Mucosa of rectum (tissue), 2 donors: Measurements from ENCODE around the gene ZNF678.
"Not testable (repeated sequence)": the region's sequence is repeated elsewhere in the genome, so short reads cannot be mapped to it uniquely, and the experiment has no call there.

Experiments
- H3K27ac ChIP-seq, 2 donors: one replicate each; pipeline ENCODE4 v1.7.0; 2013; ENCODE audit warnings: inconsistent platforms in 2 of 2, low read depth in 2 of 2, low read length in 2 of 2
- H3K27me3 ChIP-seq, 2 donors: one replicate each; pipeline ENCODE4 v1.7.0; 2013; ENCODE audit warnings: low read length in 2 of 2; ENCODE audit not compliant: control insufficient read depth in 2 of 2, insufficient read depth in 2 of 2
- H3K36me3 ChIP-seq, 2 donors: one replicate each; pipeline ENCODE4 v1.7.0; 2013; ENCODE audit warnings: low read length in 2 of 2; ENCODE audit not compliant: control insufficient read depth in 2 of 2, insufficient read depth in 2 of 2
- H3K4me1 ChIP-seq, 2 donors: one replicate each; pipeline ENCODE4 v1.7.0; 2013; ENCODE audit warnings: low read length in 2 of 2, mild to moderate bottlenecking in 1 of 2; ENCODE audit not compliant: control insufficient read depth in 2 of 2, insufficient read depth in 2 of 2
- H3K4me3 ChIP-seq, 2 donors: one replicate each; pipeline ENCODE4 v1.7.0; 2013; ENCODE audit warnings: low read length in 2 of 2
- H3K9ac ChIP-seq, 2 donors: one replicate each; pipeline ENCODE4 v1.7.0; 2013; ENCODE audit warnings: low read length in 2 of 2, low read depth in 1 of 2, mild to moderate bottlenecking in 1 of 2
- H3K9me3 ChIP-seq, 2 donors: one replicate each; pipeline ENCODE4 v1.7.0; 2013; ENCODE audit warnings: low read length in 2 of 2; ENCODE audit not compliant: control insufficient read depth in 2 of 2
- donor health status: healthy.
- donor health status: Normal muscosa, but diverticular disease.

Gene ZNF678

GRCh38 chr1:227596222-227596621, 32.9 kb downstream of the ZNF678 start:
- H3K27me3 ChIP-seq, H3K27ac ChIP-seq, H3K9ac ChIP-seq, H3K4me3 ChIP-seq, H3K4me1 ChIP-seq, H3K36me3 ChIP-seq: not testable (repeated sequence)
- peaks cover 4 to 12% of the 10 kb centered on the region in 2 donors for H3K9me3 ChIP-seq

- Histone ChIP-seq H3K9ac (no peak overlapping the region), H3K4me1 (no peaks in the 10 kb centered on the region), H3K4me3 (no peak overlapping the region), H3K27ac (no peak overlapping the region), H3K9me3 (peaks cover 8 to 10% of the 10 kb centered on the region in 2 donors), H3K36me3 (peaks cover 0 to 3% of the 10 kb centered on the region in 2 donors), H3K27me3 (no peaks in the 10 kb centered on the region)
These were observed 40.0 kb downstream of the ZNF678 start for GRCh38 chr1:227603327-227603726.

- Histone ChIP-seq H3K4me1 (no peaks in the 10 kb centered on the region), H3K9me3 (peaks cover 7 to 13% of the 10 kb centered on the region in 2 donors), H3K4me3 (no peak overlapping the region), H3K36me3 (peaks cover 0 to 3% of the 10 kb centered on the region in 2 donors), H3K9ac (no peak overlapping the region), H3K27ac (no peak overlapping the region), H3K27me3 (no peaks in the 10 kb centered on the region)
These were observed 41.1 kb downstream of the ZNF678 start for GRCh38 chr1:227604446-227604845.

- H3K4me3 ChIP-seq, H3K4me1 ChIP-seq, H3K27me3 ChIP-seq, H3K27ac ChIP-seq, H3K9ac ChIP-seq, H3K36me3 ChIP-seq: not testable (repeated sequence)
- peaks cover 7 to 19% of the 10 kb centered on the region in 2 donors for H3K9me3 ChIP-seq
These were observed 42.9 kb downstream of the ZNF678 start for GRCh38 chr1:227606271-227606670.

- peaks cover 7 to 27% of the 10 kb centered on the region in 2 donors for H3K9me3 ChIP-seq
- no peak overlapping the region for H3K4me3 ChIP-seq
- H3K27me3 ChIP-seq = no peaks in the 10 kb centered on the region
- H3K9ac ChIP-seq = no peak overlapping the region
- H3K4me1 ChIP-seq = no peaks in the 10 kb centered on the region
- H3K36me3 ChIP-seq = peaks cover 13 to 15% of the 10 kb centered on the region in 2 donors
- H3K27ac ChIP-seq = no peak overlapping the region
These were observed 44.1 kb downstream of the ZNF678 start for GRCh38 chr1:227607336-227607898.

- Histone ChIP-seq H3K4me3 (no peak overlapping the region), H3K4me1 (no peaks in the 10 kb centered on the region), H3K27me3 (no peaks in the 10 kb centered on the region), H3K9ac (no peak overlapping the region), H3K36me3 (peaks cover 26% of the 10 kb centered on the region in 2 donors), H3K27ac (no peak overlapping the region), H3K9me3 (peaks cover 13 to 27% of the 10 kb centered on the region in 2 donors)
These were observed 49.3 kb downstream of the ZNF678 start for GRCh38 chr1:227612658-227613057.

GRCh38 chr1:227613526-227613925, 50.2 kb downstream of the ZNF678 start:
- Histone ChIP-seq H3K27ac (no peak overlapping the region), H3K36me3 (peaks cover 26 to 30% of the 10 kb centered on the region in 2 donors), H3K9me3 (peaks cover 16 to 34% of the 10 kb centered on the region in 2 donors)

GRCh38 chr1:227621211-227621610, 57.9 kb downstream of the ZNF678 start:
- H3K9ac ChIP-seq = no peak overlapping the region
- no peaks in the 10 kb centered on the region for H3K27me3 ChIP-seq
- H3K36me3 ChIP-seq = peaks cover 10 to 22% of the 10 kb centered on the region in 2 donors
- H3K27ac ChIP-seq = no peak overlapping the region
- H3K4me1 ChIP-seq = no peaks in the 10 kb centered on the region
- no peak overlapping the region for H3K4me3 ChIP-seq
- H3K9me3 ChIP-seq = peaks cover 25 to 39% of the 10 kb centered on the region in 2 donors

More at GRCh38 chr1:227613526-227613925, 50.2 kb downstream of the ZNF678 start:
- Histone ChIP-seq H3K4me1 (no peaks in the 10 kb centered on the region), H3K27me3 (no peaks in the 10 kb centered on the region), H3K4me3 (no peak overlapping the region), H3K9ac (no peak overlapping the region)

- Histone ChIP-seq H3K9ac (no peak overlapping the region), H3K4me1 (no peaks in the 10 kb centered on the region), H3K36me3 (peaks cover 3 to 16% of the 10 kb centered on the region in 2 donors), H3K27ac (no peak overlapping the region), H3K27me3 (no peaks in the 10 kb centered on the region), H3K4me3 (no peak overlapping the region), H3K9me3 (peaks cover 19 to 35% of the 10 kb centered on the region in 2 donors)
These were observed 59.6 kb downstream of the ZNF678 start for GRCh38 chr1:227622739-227623475.

GRCh38 chr1:227632325-227632724, 69.0 kb downstream of the ZNF678 start:
- Histone ChIP-seq H3K27ac (no peak overlapping the region), H3K9me3 (peaks cover 28 to 45% of the 10 kb centered on the region in 2 donors), H3K4me1 (no peaks in the 10 kb centered on the region), H3K27me3 (no peaks in the 10 kb centered on the region), H3K36me3 (peaks cover 0 to 10% of the 10 kb centered on the region in 2 donors), H3K9ac (no peak overlapping the region), H3K4me3 (no peak overlapping the region)
